Chondrocyte (in vitro differentiated cells): ENCODE results near the gene SRRT. TPM values are rescaled to one million over a fixed set of nuclear protein-coding genes. Genes with fewer than 3 reads are reported as not detected.
A peak's percentile ranks its signal among the peaks of the same experiment; 100 is the strongest.

Experiments used
- DNase-seq: peaks from one replicate; pipeline ENCODE4 v3.0.0; 2021; ENCODE audit warnings: mixed read lengths, low spot score
- H3K27ac Mint-ChIP-seq: one replicate; pipeline ENCODE4 v1.8.0; 2021; ENCODE audit warnings: mild to moderate bottlenecking, moderate library complexity, mixed read lengths; ENCODE audit not compliant: unreplicated experiment
- H3K27me3 Mint-ChIP-seq: 2 replicates; pipeline ENCODE4 v1.8.0; 2021; ENCODE audit warnings: low read depth, mixed read lengths
- H3K36me3 Mint-ChIP-seq: 2 replicates; pipeline ENCODE4 v1.8.0; 2021; ENCODE audit warnings: low read depth, mixed read lengths
- H3K4me1 Mint-ChIP-seq: 2 replicates; pipeline ENCODE4 v1.8.0; 2021; ENCODE audit warnings: low read depth, mild to moderate bottlenecking, mixed read lengths
- H3K4me3 Mint-ChIP-seq: one replicate; pipeline ENCODE4 v1.8.0; 2021; ENCODE audit warnings: mild to moderate bottlenecking, moderate library complexity, mixed read lengths; ENCODE audit not compliant: unreplicated experiment
- H3K9me3 Mint-ChIP-seq: 2 replicates; pipeline ENCODE4 v1.8.0; 2021; ENCODE audit warnings: low read depth, mixed read lengths
- total RNA-seq: library from RNA; stranded (reverse); gene quantifications from 3 replicates; pipeline ENCODE4 v1.2.1, GENCODE V29; 2021
- TF ChIP-seq, protein P1 (sequence below): fragments of 200-600 bp; sonication (generic); IDR thresholded peaks from 2 replicates; pipeline ENCODE4 v1.5.0; 2021; ENCODE audit warnings: antibody characterized with exemption, mild to moderate bottlenecking, moderate library complexity

Gene SRRT
- total RNA-seq, 1 donor from 2014 or later: 105 TPM

DNA sequence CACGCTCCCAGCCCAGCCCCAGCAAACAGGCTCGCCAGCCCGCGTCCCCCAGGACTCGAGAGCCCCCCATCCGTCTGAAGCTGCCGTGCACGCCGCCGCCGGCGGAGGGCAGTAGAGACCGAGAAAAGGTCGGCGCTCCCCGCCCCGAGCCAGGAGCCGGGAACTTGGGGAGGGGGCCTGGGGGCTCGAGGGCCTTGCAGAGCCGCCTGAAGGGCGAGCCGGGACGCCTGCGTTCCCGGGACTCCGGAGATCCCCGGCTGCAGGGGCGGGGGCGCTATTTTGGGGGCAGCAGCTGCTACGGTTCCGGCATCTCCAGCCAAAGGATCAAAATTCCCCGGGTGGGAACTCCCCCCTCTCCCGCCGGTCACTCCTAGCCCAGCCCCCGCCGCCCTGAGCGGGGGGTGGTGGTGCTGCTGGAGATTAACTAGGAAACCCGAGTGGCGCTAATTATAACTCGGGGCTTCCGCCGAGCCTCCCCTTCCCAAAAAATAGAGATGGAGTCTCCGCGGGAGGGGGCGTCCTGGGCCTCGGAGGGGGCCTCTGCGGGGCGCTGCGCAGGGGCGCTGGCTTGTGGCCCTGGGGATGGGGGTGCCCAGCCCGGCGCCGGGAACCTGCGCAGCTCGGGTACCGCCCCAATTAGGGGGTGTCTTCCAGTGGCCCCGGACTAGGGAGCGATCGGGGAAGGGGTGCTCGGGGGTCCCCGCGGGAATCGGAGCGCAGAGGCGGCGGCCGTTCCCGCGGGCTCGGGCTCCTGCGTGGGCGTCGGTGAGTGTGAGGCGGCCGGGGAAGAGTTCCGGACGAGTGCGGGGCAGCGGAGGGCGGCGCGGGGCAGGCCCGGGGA is 20.2 kb downstream of the SRRT start:
- H3K9me3 Mint-ChIP-seq: no peaks in the 10 kb centered on the region
- TF ChIP-seq, protein P1, sequence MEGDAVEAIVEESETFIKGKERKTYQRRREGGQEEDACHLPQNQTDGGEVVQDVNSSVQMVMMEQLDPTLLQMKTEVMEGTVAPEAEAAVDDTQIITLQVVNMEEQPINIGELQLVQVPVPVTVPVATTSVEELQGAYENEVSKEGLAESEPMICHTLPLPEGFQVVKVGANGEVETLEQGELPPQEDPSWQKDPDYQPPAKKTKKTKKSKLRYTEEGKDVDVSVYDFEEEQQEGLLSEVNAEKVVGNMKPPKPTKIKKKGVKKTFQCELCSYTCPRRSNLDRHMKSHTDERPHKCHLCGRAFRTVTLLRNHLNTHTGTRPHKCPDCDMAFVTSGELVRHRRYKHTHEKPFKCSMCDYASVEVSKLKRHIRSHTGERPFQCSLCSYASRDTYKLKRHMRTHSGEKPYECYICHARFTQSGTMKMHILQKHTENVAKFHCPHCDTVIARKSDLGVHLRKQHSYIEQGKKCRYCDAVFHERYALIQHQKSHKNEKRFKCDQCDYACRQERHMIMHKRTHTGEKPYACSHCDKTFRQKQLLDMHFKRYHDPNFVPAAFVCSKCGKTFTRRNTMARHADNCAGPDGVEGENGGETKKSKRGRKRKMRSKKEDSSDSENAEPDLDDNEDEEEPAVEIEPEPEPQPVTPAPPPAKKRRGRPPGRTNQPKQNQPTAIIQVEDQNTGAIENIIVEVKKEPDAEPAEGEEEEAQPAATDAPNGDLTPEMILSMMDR: peak; percentile 93
- no peak for DNase-seq
- no peak overlapping the region for H3K27ac Mint-ChIP-seq
- peaks cover 4% of the 10 kb centered on the region for H3K36me3 Mint-ChIP-seq
- peak overlapping the region; percentile 56 for H3K4me3 Mint-ChIP-seq
- H3K27me3 Mint-ChIP-seq: peaks cover 14% of the 10 kb centered on the region
- H3K4me1 Mint-ChIP-seq: peaks cover 23% of the 10 kb centered on the region

DNA sequence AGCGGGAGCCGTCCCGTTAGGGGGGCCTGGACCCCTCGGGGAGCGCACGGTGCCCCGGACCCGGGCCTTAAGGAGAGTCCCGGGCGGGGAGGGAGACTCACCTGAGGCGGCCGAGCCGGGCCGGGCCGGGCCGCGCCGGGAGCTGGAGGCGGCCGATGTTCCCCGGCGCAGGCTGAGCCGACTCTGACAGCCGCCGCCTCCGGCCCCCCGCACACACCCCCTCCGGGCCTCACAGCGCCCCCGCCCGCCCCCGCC is 20.7 kb downstream of the SRRT start, which contains the start of gene ACHE:
Gene ACHE (minus strand): TSS at position 188 of the 255 bp plus-strand sequence. CDS start 1,656 bp downstream, outside the sequence.
- DNase-seq: no peak
- H3K9me3 Mint-ChIP-seq: no peaks in the 10 kb centered on the region
- H3K27ac Mint-ChIP-seq: peak within 1 kb of the TSS; percentile 73
- H3K4me3 Mint-ChIP-seq: peak within 1 kb of the TSS; percentile 82
- peaks cover 16% of the 10 kb centered on the region for H3K27me3 Mint-ChIP-seq
- H3K36me3 Mint-ChIP-seq: peaks cover 4% of the 10 kb centered on the region
- peaks cover 18% of the 10 kb centered on the region for H3K4me1 Mint-ChIP-seq
- TF ChIP-seq, protein P1: no peak

DNA sequence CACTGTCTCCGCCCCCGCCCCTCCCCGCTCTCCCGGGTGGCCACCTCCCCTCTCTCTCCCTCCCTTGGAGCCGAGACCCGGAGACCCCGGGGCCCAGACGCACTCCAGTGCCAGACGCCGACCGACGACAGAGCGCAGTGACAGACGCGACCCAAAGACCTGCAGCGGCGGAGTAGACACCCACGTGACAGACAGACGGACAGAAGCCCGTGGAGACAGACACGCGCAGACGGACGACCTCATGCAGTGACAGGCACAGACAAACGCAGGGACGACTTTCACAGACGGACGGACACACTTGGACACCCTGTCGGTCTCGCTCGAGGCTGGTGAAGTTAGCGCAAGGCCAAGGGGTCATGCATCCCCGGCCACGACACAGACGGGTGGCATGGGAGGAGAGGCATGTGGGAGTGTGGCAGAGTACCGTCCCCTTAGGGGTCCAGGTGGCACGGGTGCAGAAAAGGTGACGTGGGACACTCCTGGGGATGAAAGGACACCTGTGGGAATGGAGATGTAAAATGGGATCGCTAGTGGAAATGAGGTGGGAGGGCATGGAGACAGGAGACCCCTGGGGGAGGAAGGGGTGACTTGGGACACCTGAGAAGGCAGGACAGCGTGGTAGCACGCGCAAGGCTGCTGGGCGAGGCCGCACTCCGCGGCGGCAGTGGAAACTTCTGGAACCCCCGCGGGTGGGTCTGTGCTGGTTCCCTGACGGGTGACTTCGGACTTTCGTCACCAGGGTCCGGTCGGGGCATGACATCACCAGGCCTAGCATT is 21.2 kb downstream of the SRRT start:
- Mint-ChIP-seq H3K27me3 (peaks cover 21% of the 10 kb centered on the region), H3K4me3 (peak overlapping the region; percentile 82), H3K36me3 (peaks cover 4% of the 10 kb centered on the region), H3K27ac (peak overlapping the region; percentile 73), H3K4me1 (peaks cover 16% of the 10 kb centered on the region), H3K9me3 (no peaks in the 10 kb centered on the region)
- no peak for DNase-seq
- TF ChIP-seq, protein P1: no peak

DNA sequence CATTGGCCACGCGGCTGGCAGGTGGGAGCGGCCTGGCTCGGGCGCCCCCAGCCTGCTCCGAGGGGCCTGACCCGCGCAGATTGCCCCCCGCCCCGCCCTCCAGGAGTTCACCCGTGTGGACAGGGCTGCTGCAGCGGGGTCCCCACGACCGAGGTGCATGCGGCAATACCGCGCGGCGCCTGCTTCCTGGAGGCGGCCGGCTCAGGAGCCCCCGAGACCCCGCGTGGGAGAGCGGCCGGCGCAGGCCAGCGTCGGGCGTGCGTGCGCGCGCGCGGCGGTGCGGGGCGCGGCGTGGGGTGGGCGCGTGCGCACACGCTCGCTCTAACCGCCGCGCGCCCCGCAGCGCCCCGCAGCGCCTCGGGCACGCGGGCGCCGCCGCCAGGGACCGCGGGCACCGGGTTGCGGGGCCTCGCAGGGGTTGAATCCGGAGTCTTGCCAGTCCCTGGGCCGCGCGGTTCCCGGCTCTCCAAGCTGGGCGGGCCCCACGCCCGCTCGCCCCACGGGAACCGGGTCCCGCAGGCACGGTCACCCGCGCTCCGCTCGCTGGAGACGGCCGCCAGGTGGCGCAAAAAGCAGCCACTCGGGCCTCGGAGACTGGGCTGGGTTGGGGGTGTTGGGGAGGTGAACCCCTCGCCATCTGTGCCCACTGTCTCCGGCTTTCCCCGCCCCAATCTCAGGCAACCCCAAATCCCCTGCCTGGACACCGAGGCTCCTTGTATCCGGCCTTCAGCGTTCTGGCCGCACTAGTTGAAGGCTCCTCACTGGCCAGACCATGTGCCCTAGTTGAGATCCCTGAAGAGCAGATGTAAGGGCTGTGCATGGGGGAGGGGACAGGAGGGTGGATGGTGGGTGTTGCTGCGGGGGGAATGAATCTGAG is 22.1 kb downstream of the SRRT start:
- TF ChIP-seq, protein P1: peak; percentile 94
- H3K4me3 Mint-ChIP-seq: peak overlapping the region; percentile 55
- H3K27me3 Mint-ChIP-seq: peaks cover 21% of the 10 kb centered on the region
- no peaks in the 10 kb centered on the region for H3K9me3 Mint-ChIP-seq
- no peak overlapping the region for H3K27ac Mint-ChIP-seq
- peaks cover 4% of the 10 kb centered on the region for H3K36me3 Mint-ChIP-seq
- no peak for DNase-seq
- peaks cover 12% of the 10 kb centered on the region for H3K4me1 Mint-ChIP-seq
